ENCODE results near the gene ADSS2. TPM values are rescaled to one million over a fixed set of nuclear protein-coding genes. Genes with fewer than 3 reads are reported as not detected.

The ADSS2 gene
- total and polyA plus RNA-seq, 2 donors (not counting 3 experiments of a cell fraction or from before 2014, with no cell fraction given) = 35.5 to 90.6 TPM

DNA sequence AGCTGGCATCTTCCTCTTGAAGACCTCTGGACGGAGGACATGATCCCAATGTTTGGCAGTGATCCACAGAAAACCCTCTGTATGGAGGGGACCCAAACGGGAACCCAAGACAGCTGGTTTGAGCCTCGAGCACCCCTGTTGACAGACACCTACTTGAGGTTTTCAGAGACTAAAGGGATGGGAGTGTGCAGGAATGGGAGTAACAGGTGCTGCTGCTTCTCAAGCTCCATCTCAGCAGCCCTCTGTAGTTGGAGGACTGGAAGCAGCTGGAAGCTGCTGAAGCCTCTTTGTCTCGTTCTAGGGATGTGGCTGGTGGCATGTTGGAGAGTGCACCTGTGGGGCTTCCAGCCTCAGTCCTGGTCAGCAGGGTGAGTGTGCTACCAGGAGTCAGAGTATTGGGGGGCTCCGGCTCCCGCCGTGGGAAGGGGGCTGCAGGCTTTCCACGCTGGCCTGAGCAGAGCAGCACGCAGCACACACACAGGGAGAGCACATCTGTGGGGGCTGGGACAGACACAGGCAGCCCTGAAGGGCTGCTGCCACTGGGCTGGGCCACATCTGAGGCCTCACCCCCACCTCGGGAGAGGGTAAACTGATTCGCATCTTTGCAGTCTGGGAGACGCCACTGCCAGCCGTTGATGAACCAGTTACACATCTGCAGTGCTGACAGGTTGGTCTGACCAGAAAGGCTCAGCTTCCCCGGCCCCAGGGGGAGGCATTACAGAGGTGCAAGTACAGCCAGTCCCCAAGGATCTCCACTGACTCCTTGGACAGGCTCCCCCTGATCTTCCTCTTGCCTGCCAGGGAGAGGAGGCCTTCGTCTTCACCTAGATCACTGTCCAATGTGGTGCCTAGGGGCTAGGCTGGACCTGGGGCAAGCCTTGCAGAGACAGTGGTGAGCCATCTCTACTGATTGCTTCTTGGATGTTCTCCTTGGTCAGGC is 56.6 kb downstream of the ADSS2 start:
- no peak for FAIRE-seq
- H3K27me3 ChIP-seq (ENCODE audit: control insufficient read depth in 2 of 2, insufficient read depth in 2 of 2, low read length in 2 of 2) = no peaks in the 10 kb centered on the region
- intact Hi-C loops (cut with micrococcal nuclease) = no loop called here
- TF ChIP-seq MYC (IDR thresholded peaks at IDR 0.05; ENCODE audit: low read depth, low read length) (no peak), FOS (IDR thresholded peaks at IDR 0.05; ENCODE audit: borderline replicate concordance, insufficient read depth, low read length) (no peak), JUN (IDR thresholded peaks at IDR 0.05; ENCODE audit: borderline replicate concordance, insufficient read depth, insufficient read length, low read depth) (no peak), POLR2A (IDR thresholded peaks at IDR 0.05; ENCODE audit: low read depth, low read length) (no peak), POLR2AphosphoS5 (IDR thresholded peaks at IDR 0.05; ENCODE audit: insufficient read depth, low read depth, low read length) (no peak), GATA2 (IDR thresholded peaks at IDR 0.05; ENCODE audit: insufficient read depth, insufficient read length, low read depth, low read length) (no peak), EZH2 (IDR thresholded peaks at IDR 0.05; ENCODE audit: borderline replicate concordance, low read depth, low read length, severe bottlenecking) (no peak)
- TF ChIP-seq, protein P1, sequence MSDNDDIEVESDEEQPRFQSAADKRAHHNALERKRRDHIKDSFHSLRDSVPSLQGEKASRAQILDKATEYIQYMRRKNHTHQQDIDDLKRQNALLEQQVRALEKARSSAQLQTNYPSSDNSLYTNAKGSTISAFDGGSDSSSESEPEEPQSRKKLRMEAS (IDR thresholded peaks at IDR 0.05; ENCODE audit: insufficient read depth, insufficient read length) = no peak
- TF ChIP-seq, protein P2, sequence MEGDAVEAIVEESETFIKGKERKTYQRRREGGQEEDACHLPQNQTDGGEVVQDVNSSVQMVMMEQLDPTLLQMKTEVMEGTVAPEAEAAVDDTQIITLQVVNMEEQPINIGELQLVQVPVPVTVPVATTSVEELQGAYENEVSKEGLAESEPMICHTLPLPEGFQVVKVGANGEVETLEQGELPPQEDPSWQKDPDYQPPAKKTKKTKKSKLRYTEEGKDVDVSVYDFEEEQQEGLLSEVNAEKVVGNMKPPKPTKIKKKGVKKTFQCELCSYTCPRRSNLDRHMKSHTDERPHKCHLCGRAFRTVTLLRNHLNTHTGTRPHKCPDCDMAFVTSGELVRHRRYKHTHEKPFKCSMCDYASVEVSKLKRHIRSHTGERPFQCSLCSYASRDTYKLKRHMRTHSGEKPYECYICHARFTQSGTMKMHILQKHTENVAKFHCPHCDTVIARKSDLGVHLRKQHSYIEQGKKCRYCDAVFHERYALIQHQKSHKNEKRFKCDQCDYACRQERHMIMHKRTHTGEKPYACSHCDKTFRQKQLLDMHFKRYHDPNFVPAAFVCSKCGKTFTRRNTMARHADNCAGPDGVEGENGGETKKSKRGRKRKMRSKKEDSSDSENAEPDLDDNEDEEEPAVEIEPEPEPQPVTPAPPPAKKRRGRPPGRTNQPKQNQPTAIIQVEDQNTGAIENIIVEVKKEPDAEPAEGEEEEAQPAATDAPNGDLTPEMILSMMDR (IDR thresholded peaks at IDR 0.05; ENCODE audit: extremely low read depth in 1 of 2, insufficient read depth in 1 of 2, low read depth in 1 of 2, low read length in 2 of 2) = no peak
- no peaks in the 10 kb centered on the region for H3K9me1 ChIP-seq (replicated peaks; ENCODE audit: control insufficient read depth, extremely low read depth, insufficient read depth, low read length)
- ChIA-PET POLR2A (no interaction called here), CTCF (no interaction called here)
- no peak for DNase-seq (ENCODE audit: low read depth, low spot score)
- no peaks in the 10 kb centered on the region for H3K36me3 ChIP-seq (ENCODE audit: control insufficient read depth in 2 of 2, extremely low read depth in 1 of 2, insufficient read depth in 2 of 2, low read length in 2 of 2)
- H3K27ac ChIP-seq (ENCODE audit: insufficient read depth, low read depth, low read length) = no peak overlapping the region
- no peaks in the 10 kb centered on the region for H3K9me3 ChIP-seq (replicated peaks; ENCODE audit: control insufficient read depth, insufficient read depth, low read length)
- H3K4me3 ChIP-seq (replicated peaks in 1 of 3; ENCODE audit: insufficient read depth in 1 of 3, low read depth in 1 of 3, low read length in 3 of 3) = no peak overlapping the region
- no peak overlapping the region for H3K9ac ChIP-seq (replicated peaks; ENCODE audit: extremely low read depth, insufficient read depth, low read length)
- H4K20me1 ChIP-seq (replicated peaks; ENCODE audit: control insufficient read depth, extremely low read depth, insufficient read depth, low read length) = no peaks in the 10 kb centered on the region
- H2AFZ ChIP-seq (ENCODE audit: low read depth, low read length) = no peak overlapping the region
- no TSS peak for BruUV-seq (replicated peaks)
- no peak overlapping the region for H3K4me2 ChIP-seq (ENCODE audit: insufficient read depth, low read length)
- H3K4me1 ChIP-seq (ENCODE audit: control insufficient read depth, extremely low read depth, insufficient read depth, low read length) = no peaks in the 10 kb centered on the region
- no peaks in the 10 kb centered on the region for H3K79me2 ChIP-seq (ENCODE audit: control insufficient read depth, insufficient read depth, low read length)
- dilution Hi-C loops (cut with MboI; ENCODE audit: extremely low pct_ligation_motif_present, low sequenced_read_pairs) = no loop called here
